GM10847 (cell line): Measurements from ENCODE around the gene JDP2.

ENCODE experiments used
- POLR2A ChIP-seq: IDR thresholded peaks from 2 replicates; pipeline ENCODE4 v1.6.1; 2011; ENCODE audit not compliant: insufficient read length; ENCODE audit errors: extremely low read depth

Gene JDP2

GRCh38 chr14:75453817-75454434, 26.1 kb downstream of the JDP2 start:
- TF ChIP-seq POLR2A = no peak

- TF ChIP-seq POLR2A = no peak
These were observed 27.2 kb downstream of the JDP2 start for GRCh38 chr14:75454963-75455546.

GRCh38 chr14:75456069-75456996, 28.5 kb downstream of the JDP2 start:
- TF ChIP-seq POLR2A = no peak

GRCh38 chr14:75456997-75457335, 29.1 kb downstream of the JDP2 start:
- no peak for TF ChIP-seq POLR2A

- no peak for TF ChIP-seq POLR2A
These were observed 29.9 kb downstream of the JDP2 start for GRCh38 chr14:75457648-75458165.

GRCh38 chr14:75458305-75458704, 30.5 kb downstream of the JDP2 start:
- TF ChIP-seq POLR2A = no peak

GRCh38 chr14:75459099-75459741, 31.4 kb downstream of the JDP2 start:
- TF ChIP-seq POLR2A = no peak

- no peak for TF ChIP-seq POLR2A
These were observed 32.0 kb downstream of the JDP2 start for GRCh38 chr14:75459791-75460190.

- TF ChIP-seq POLR2A = no peak
These were observed 32.6 kb downstream of the JDP2 start for GRCh38 chr14:75460394-75460793.

- no peak for TF ChIP-seq POLR2A
These were observed 33.5 kb downstream of the JDP2 start for GRCh38 chr14:75461303-75461702.

- TF ChIP-seq POLR2A = no peak
These were observed 34.0 kb downstream of the JDP2 start for GRCh38 chr14:75461755-75462349.

GRCh38 chr14:75464626-75465025, 36.8 kb downstream of the JDP2 start:
- TF ChIP-seq POLR2A = no peak

GRCh38 chr14:75467763-75468162, 39.9 kb downstream of the JDP2 start:
- no peak for TF ChIP-seq POLR2A

GRCh38 chr14:75469164-75469563, 41.3 kb downstream of the JDP2 start:
- TF ChIP-seq POLR2A = no peak

GRCh38 chr14:75469606-75470237, 41.9 kb downstream of the JDP2 start:
- no peak for TF ChIP-seq POLR2A
